ENCODE data around the gene ADAMTS14.

Gene ADAMTS14

GRCh38 chr10:70773965-70774809 lies 101.9 kb downstream of the ADAMTS14 start:
- DNase-seq = no peak

GRCh38 chr10:70774810-70775678 lies 102.7 kb downstream of the ADAMTS14 start:
- DNase-seq = no peak

- DNase-seq = no peak
Measured at GRCh38 chr10:70775679-70776454, 103.6 kb downstream of the ADAMTS14 start.

GRCh38 chr10:70776455-70777005 lies 104.2 kb downstream of the ADAMTS14 start:
- no peak for DNase-seq

GRCh38 chr10:70777063-70777875 lies 105.0 kb downstream of the ADAMTS14 start:
- DNase-seq = no peak

GRCh38 chr10:70778267-70778924 lies 106.1 kb downstream of the ADAMTS14 start:
- no peak for DNase-seq

- no peak for DNase-seq
Measured at GRCh38 chr10:70779088-70779487, 106.8 kb downstream of the ADAMTS14 start.

GRCh38 chr10:70779511-70780369 lies 107.4 kb downstream of the ADAMTS14 start:
- DNase-seq = no peak

- no peak for DNase-seq
Measured at GRCh38 chr10:70780370-70780760, 108.1 kb downstream of the ADAMTS14 start.

- no peak for DNase-seq
Measured at GRCh38 chr10:70780772-70781171, 108.5 kb downstream of the ADAMTS14 start.

GRCh38 chr10:70781461-70782051 lies 109.2 kb downstream of the ADAMTS14 start:
- DNase-seq = no peak

- no peak for DNase-seq
Measured at GRCh38 chr10:70782086-70782745, 109.9 kb downstream of the ADAMTS14 start.

GRCh38 chr10:70782746-70783680 lies 110.7 kb downstream of the ADAMTS14 start:
- no peak for DNase-seq

GRCh38 chr10:70784016-70784415 lies 111.7 kb downstream of the ADAMTS14 start:
- DNase-seq = no peak

GRCh38 chr10:70784471-70784870 lies 112.2 kb downstream of the ADAMTS14 start:
- DNase-seq = no peak

GRCh38 chr10:70785190-70785589 lies 112.9 kb downstream of the ADAMTS14 start, which contains the start of gene TBATA:
TBATA (minus strand) TSS chr10:70785377; CDS start chr10:70783379, 1,998 bp downstream.
- DNase-seq = no peak

GRCh38 chr10:70786799-70787415 lies 114.6 kb downstream of the ADAMTS14 start:
- no peak for DNase-seq
